B cell (primary cell): Measurements from ENCODE around the gene SREBF1.

Source experiments
- EZH2 ChIP-seq: IDR thresholded peaks from 2 replicates; pipeline ENCODE4 v1.6.1; 2012; ENCODE audit warnings: borderline replicate concordance, low read depth, mild to moderate bottlenecking, moderate library complexity, low read length; ENCODE audit not compliant: insufficient read depth, poor library complexity, severe bottlenecking
- TF ChIP-seq, protein P1 (sequence below): fragments of 200-600 bp; IDR thresholded peaks from one replicate; pipeline ENCODE4 v1.8.0; 2022; ENCODE audit warnings: antibody characterized with exemption, mild to moderate bottlenecking

DNA sequence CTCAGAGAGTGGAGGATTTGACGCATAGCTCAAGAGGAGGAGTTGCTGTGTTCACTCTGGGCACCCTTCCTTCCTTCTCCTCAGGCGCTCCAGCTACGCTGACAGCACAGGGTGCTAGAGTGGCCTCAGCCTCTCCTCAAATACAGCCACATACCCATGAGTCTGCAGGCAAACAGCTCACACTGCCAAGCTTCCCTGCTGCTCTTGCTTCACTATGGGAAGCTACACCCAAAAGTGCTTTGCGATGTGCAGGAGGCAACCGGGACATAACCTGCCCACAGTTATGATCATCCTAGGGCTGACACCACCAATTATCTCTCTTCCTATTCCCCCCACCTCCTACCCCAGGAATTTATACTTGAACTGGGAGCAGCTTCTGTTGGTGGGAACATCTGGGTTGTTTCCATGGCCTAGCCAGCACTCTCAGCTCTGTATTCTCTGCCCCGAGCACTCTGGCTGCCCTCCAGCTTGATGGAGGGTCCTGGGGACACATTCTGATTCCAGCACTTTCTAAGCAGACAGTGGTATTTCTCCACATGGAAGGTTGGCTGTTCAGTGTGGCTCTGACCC lies 40.3 kb upstream of the SREBF1 start:
- TF ChIP-seq, protein P1, sequence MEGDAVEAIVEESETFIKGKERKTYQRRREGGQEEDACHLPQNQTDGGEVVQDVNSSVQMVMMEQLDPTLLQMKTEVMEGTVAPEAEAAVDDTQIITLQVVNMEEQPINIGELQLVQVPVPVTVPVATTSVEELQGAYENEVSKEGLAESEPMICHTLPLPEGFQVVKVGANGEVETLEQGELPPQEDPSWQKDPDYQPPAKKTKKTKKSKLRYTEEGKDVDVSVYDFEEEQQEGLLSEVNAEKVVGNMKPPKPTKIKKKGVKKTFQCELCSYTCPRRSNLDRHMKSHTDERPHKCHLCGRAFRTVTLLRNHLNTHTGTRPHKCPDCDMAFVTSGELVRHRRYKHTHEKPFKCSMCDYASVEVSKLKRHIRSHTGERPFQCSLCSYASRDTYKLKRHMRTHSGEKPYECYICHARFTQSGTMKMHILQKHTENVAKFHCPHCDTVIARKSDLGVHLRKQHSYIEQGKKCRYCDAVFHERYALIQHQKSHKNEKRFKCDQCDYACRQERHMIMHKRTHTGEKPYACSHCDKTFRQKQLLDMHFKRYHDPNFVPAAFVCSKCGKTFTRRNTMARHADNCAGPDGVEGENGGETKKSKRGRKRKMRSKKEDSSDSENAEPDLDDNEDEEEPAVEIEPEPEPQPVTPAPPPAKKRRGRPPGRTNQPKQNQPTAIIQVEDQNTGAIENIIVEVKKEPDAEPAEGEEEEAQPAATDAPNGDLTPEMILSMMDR, result no peak
- TF ChIP-seq EZH2, result no peak
